GM19023 (cell line): Measurements from ENCODE around the gene IFT20.

Experiments
- ATAC-seq: cut with Tn5 transposase; IDR thresholded peaks from one replicate; pipeline ENCODE4 v1.9.1; 2021; ENCODE audit warnings: mild to moderate bottlenecking, moderate library complexity; ENCODE audit not compliant: unreplicated experiment

Gene IFT20

GRCh38 chr17:28335201-28335958 is at the start of gene IFT20, which contains the start of gene TNFAIP1:
TSS of gene IFT20 (minus strand) at chr17:28335472. CDS start at chr17:28331985, 3,487 bp downstream.
TSS of gene TNFAIP1 (plus strand) at chr17:28335761. CDS start at chr17:28339522, 3,761 bp downstream.
- ATAC-seq: peak; percentile 95

- ATAC-seq: peak; percentile 32
These were observed 49.7 kb upstream of the IFT20 start for GRCh38 chr17:28385037-28385400.

- ATAC-seq: peak; percentile 81
These were observed 49.2 kb upstream of the IFT20 start for GRCh38 chr17:28384281-28385036.

GRCh38 chr17:28381141-28381825 is 46.0 kb upstream of the IFT20 start:
- no peak for ATAC-seq

- ATAC-seq: no peak
These were observed 44.8 kb upstream of the IFT20 start for GRCh38 chr17:28379814-28380801.

- ATAC-seq: no peak
These were observed 37.6 kb upstream of the IFT20 start for GRCh38 chr17:28372945-28373274.

GRCh38 chr17:28372203-28372944 is 37.1 kb upstream of the IFT20 start:
- ATAC-seq: no peak

- peak; percentile 85 for ATAC-seq
These were observed 36.3 kb upstream of the IFT20 start, which contains the start of gene SARM1 for GRCh38 chr17:28371245-28372202. TSS of gene SARM1 (plus strand) at chr17:28371694. CDS start at chr17:28372033, 339 bp downstream.

GRCh38 chr17:28370744-28371103 is 35.5 kb upstream of the IFT20 start:
- ATAC-seq: no peak

- no peak for ATAC-seq
These were observed 34.9 kb upstream of the IFT20 start, which contains the start of gene VTN for GRCh38 chr17:28370035-28370743. TSS of gene VTN (minus strand) at chr17:28370307. CDS start at chr17:28370203, 104 bp downstream.

GRCh38 chr17:28369684-28370034 is 34.4 kb upstream of the IFT20 start:
- ATAC-seq: no peak

GRCh38 chr17:28368915-28369683 is 33.8 kb upstream of the IFT20 start:
- no peak for ATAC-seq

GRCh38 chr17:28368306-28368831 is 33.1 kb upstream of the IFT20 start:
- no peak for ATAC-seq

GRCh38 chr17:28367641-28368305 is 32.5 kb upstream of the IFT20 start:
- no peak for ATAC-seq

GRCh38 chr17:28366605-28367004 is 31.3 kb upstream of the IFT20 start:
- ATAC-seq: no peak

- no peak for ATAC-seq
These were observed 30.2 kb upstream of the IFT20 start for GRCh38 chr17:28365487-28365886.
